ENCODE measurements around the gene NUPR1.
"Not testable (repeated sequence)": the region's sequence is repeated elsewhere in the genome, so short reads cannot be mapped to it uniquely, and the experiment has no call there.

NUPR1 gene

DNA sequence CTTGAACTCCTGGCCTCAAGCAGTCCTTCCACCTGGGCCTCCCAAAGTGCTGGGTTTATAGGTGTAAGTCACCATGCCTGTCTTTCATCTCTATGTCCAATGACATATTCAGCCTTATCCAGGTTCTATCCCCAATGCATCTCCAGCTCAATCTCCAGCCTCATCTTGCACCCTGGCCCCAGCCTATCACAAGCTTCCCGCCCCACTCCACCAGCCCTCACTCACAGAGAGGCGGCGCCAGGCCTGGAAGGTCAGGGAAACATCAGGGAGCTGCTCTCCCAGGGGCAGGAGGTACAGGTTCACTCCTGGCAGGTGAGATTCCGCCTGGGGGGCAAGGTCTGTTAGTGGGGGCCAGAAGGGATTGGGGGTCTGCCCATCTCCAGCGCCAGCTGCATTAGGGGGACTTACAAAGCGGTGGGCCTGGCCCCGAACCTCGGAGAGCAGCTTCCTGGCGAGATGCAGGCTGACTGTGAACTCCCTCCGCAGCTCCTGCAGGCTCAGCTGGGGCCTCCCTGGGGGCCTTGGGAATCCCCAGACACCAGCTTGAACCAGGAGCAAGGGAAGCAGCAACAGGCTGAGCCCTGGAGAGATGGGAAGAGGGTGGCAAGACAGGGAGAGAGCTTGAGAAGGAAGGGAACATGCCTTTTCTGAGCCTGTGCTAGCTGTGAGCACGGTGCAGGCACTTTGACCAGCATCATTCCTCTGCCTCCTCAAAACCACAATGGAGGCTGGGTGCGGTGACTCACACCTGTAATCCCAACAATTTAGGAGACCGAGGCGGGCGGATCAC lies 35.1 kb downstream of the NUPR1 start:
- no peak for DNase-seq (ENCODE audit: low read depth)
- TF ChIP-seq, protein P1, sequence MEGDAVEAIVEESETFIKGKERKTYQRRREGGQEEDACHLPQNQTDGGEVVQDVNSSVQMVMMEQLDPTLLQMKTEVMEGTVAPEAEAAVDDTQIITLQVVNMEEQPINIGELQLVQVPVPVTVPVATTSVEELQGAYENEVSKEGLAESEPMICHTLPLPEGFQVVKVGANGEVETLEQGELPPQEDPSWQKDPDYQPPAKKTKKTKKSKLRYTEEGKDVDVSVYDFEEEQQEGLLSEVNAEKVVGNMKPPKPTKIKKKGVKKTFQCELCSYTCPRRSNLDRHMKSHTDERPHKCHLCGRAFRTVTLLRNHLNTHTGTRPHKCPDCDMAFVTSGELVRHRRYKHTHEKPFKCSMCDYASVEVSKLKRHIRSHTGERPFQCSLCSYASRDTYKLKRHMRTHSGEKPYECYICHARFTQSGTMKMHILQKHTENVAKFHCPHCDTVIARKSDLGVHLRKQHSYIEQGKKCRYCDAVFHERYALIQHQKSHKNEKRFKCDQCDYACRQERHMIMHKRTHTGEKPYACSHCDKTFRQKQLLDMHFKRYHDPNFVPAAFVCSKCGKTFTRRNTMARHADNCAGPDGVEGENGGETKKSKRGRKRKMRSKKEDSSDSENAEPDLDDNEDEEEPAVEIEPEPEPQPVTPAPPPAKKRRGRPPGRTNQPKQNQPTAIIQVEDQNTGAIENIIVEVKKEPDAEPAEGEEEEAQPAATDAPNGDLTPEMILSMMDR (conservative IDR thresholded peaks at IDR 0.05; ENCODE audit: control insufficient read depth, insufficient read depth, low read depth, low read length) = no peak
- no peak overlapping the region for H3K4me3 ChIP-seq (ENCODE audit: control insufficient read depth, low read depth, low read length)

DNA sequence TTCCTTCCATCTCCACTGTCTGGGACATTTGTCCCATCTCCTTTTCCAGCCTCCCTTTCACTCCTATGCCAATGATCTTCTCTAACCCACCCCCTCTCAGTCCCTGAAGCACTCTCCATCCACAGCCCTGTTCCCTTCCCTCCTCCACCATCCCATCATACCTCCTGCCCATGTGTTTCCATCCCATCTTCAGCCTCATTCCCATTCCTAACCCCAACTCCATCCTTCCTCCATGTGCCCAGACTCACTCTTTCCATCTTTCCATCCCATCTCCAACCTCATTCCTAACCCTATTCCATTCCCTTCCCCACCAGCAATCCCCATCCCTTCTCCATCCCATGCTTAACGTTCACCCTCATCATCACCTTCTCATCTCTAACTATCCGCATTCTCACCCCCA lies 36.5 kb downstream of the NUPR1 start:
- TF ChIP-seq, protein P1 (conservative IDR thresholded peaks at IDR 0.05; ENCODE audit: control insufficient read depth, insufficient read depth, low read depth, low read length) = no peak
- no peak overlapping the region for H3K4me3 ChIP-seq (ENCODE audit: control insufficient read depth, low read depth, low read length)
- DNase-seq (ENCODE audit: low read depth) = no peak

DNA sequence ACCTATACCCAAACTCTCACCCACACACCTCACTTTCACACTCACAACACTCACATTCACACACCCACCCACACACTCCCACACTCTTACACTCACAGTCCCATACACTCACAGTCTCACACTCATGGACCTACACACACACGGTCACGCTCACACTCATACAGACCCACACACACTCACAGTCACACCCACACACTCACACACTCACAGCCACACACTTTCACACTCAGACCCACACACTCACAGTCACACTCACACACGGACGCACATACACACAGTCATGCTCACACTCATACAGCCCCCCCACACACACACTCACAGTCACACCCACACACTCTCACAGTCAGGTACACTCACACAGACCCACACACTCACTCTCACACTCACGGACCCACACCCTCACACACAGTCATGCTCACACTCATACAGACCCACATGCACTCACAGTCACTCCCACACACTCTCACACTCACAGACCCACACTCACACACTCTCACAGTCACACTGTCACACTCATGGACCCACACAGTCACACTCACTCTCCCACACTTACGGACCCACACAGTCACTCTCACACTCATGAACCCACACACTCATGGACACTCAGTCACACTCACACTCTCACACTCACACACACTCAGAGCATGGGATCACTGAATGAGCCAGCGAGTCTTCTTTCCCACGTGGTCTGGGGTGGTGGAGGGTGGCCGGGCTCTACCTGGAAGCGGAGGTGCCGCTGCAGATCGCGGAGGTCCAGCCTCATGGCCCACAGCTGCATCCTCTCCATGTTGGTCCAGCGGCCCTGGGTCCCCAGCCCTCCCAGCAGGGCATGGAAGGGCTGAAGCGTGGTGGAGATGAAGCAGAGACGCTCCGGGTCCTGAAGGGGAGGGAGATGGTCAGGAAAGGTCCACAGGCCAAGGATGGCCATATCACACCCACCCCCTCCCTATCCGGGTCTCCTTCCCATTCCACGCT lies 37.2 kb downstream of the NUPR1 start:
- TF ChIP-seq, protein P1 (conservative IDR thresholded peaks at IDR 0.05; ENCODE audit: control insufficient read depth, insufficient read depth, low read depth, low read length) = no peak
- no peak for DNase-seq (ENCODE audit: low read depth)
- no peak overlapping the region for H3K4me3 ChIP-seq (ENCODE audit: control insufficient read depth, low read depth, low read length)

DNA sequence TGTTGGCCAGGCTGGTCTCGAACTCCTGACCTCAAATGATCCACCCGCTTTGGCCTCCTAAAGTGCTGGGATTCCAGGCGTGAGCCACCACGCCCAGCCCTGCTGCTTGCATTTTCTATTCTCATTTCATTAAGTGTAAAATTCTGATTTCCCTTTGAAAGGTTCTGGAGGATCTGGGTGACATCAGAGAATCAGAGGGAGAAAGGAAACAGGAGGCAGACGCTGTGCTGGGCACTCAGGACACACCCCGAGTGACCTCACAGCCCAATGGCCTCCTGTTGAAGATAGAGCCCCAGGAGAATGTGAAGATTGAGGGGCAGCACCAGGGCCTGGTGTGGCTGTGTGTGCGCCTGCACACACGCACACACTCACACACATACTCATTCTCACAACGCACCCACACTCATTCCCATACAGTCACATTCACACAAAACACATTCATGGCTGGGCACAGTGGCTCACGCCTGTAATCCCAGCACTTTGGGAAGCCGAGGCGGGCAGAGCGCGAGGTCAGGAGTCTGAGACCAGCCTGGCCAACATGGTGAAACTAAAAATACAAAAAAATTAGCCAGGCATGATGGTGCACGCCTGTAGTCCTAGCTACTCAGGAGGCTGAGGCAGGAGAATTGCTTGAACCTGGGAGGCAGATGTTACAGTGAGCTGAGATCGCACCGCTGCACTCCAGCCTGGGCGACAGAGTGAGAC lies 38.1 kb downstream of the NUPR1 start:
- DNase-seq (ENCODE audit: low read depth); H3K4me3 ChIP-seq (ENCODE audit: control insufficient read depth, low read depth, low read length): not testable (repeated sequence)

DNA sequence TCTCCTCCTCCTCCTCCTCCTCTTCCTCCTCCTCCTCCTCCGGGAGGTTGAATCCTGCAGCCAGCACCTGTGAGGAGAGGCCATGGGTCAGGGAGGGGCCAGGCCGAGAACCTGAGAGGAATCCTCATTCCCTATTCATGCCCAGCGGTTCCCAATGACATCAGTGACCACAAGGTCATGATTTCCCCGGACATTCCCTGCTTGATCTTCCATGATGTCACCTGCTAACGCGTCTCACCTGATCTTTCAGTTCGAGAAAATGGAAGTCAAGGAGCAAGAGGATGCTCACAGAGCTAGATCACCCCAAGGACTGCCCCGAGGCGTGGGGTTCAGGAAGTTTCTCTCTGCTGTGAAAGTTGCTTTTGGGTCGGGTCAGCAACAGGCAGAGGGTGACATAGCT lies 38.9 kb downstream of the NUPR1 start:
- TF ChIP-seq, protein P1 (conservative IDR thresholded peaks at IDR 0.05; ENCODE audit: control insufficient read depth, insufficient read depth, low read depth, low read length) = no peak
- no peak for DNase-seq (ENCODE audit: low read depth)
- no peak overlapping the region for H3K4me3 ChIP-seq (ENCODE audit: control insufficient read depth, low read depth, low read length)

DNA sequence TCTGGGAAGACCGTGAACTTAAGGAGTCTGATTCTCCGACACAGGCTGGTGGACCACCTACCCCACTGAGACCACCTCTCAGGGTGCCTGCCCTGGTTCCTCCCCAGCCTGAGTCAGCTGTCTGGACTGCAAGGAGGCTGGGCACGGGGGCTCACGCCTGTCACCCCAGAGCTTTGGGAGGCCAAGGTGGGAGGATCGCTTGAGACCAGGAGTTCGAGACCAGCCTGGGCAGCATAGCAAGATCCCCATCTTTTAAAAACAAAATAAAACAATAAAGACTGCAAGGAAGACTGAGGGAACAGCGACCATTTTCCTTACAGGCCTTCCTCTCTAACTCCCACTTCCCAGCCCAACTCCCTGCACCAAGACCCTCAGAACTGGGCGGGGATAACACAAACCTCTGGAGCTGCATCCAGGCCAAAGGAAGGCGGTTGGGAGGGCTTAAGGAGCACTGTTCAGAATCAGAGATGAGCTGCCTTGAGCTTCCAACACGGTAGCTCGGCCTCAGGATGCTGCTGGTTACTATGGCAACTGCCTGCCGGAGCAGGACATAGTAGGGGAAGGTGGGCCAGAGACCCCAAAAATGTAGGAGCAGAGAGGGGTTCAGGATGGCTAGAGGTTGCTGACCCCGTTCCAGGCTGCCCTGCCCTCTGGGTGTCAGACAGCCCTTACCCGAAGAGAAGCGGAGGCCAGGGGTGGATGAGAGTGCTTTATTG lies 40.0 kb downstream of the NUPR1 start:
- DNase-seq (ENCODE audit: low read depth) = no peak
- TF ChIP-seq, protein P1 (conservative IDR thresholded peaks at IDR 0.05; ENCODE audit: control insufficient read depth, insufficient read depth, low read depth, low read length) = no peak
- no peak overlapping the region for H3K4me3 ChIP-seq (ENCODE audit: control insufficient read depth, low read depth, low read length)
